ENCODE measurements around the gene SSTR4.

- TF ChIP-seq, protein P1, sequence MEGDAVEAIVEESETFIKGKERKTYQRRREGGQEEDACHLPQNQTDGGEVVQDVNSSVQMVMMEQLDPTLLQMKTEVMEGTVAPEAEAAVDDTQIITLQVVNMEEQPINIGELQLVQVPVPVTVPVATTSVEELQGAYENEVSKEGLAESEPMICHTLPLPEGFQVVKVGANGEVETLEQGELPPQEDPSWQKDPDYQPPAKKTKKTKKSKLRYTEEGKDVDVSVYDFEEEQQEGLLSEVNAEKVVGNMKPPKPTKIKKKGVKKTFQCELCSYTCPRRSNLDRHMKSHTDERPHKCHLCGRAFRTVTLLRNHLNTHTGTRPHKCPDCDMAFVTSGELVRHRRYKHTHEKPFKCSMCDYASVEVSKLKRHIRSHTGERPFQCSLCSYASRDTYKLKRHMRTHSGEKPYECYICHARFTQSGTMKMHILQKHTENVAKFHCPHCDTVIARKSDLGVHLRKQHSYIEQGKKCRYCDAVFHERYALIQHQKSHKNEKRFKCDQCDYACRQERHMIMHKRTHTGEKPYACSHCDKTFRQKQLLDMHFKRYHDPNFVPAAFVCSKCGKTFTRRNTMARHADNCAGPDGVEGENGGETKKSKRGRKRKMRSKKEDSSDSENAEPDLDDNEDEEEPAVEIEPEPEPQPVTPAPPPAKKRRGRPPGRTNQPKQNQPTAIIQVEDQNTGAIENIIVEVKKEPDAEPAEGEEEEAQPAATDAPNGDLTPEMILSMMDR (conservative IDR thresholded peaks at IDR 0.05) = no peak
- TF ChIP-seq EZH2 (IDR thresholded peaks at IDR 0.05; ENCODE audit: low read depth) = no peak
Measured at GRCh38 chr20:23017516-23017915, 17.6 kb upstream of the SSTR4 start.

All from PC-9 (cell line).